Left hindlimb (tissue), 1 donor: ENCODE data around the gene MSLN.
A peak's percentile ranks its signal among the peaks of the same experiment; 100 is the strongest.
"Not testable (repeated sequence)": the region's sequence is repeated elsewhere in the genome, so short reads cannot be mapped to it uniquely, and the experiment has no call there.

Source experiments
- DNase-seq: peaks from one replicate; pipeline ENCODE4 v3.0.0-alpha.2; 2018

MSLN gene

GRCh38 chr16:735982-736453 lies 24.5 kb upstream of the MSLN start:
- DNase-seq = peak; percentile 8

GRCh38 chr16:736936-737481 lies 23.5 kb upstream of the MSLN start:
- peak; percentile 23 for DNase-seq

GRCh38 chr16:739560-740458 lies 20.7 kb upstream of the MSLN start:
- peak; percentile 19 for DNase-seq

GRCh38 chr16:740459-740763 lies 20.1 kb upstream of the MSLN start:
- DNase-seq = no peak

- DNase-seq = peak; percentile 88
Observed at GRCh38 chr16:740764-741505, 19.6 kb upstream of the MSLN start, which contains the start of gene CIAO3. Gene CIAO3, minus strand, starts transcription at chr16:740997. Its CDS starts 12 bp downstream, at chr16:740985.

GRCh38 chr16:741986-742629 lies 18.4 kb upstream of the MSLN start:
- peak; percentile 23 for DNase-seq

GRCh38 chr16:742894-743293 lies 17.6 kb upstream of the MSLN start:
- peak; percentile 2 for DNase-seq

GRCh38 chr16:743794-744500 lies 16.6 kb upstream of the MSLN start:
- DNase-seq = peak; percentile 30

- DNase-seq = peak; percentile 6
Observed at GRCh38 chr16:745739-746138, 14.8 kb upstream of the MSLN start.

GRCh38 chr16:746637-747036 lies 13.9 kb upstream of the MSLN start:
- DNase-seq = no peak

GRCh38 chr16:747978-748746 lies 12.4 kb upstream of the MSLN start:
- DNase-seq = peak; percentile 11

- DNase-seq = no peak
Observed at GRCh38 chr16:749010-749409, 11.5 kb upstream of the MSLN start.

GRCh38 chr16:750485-750884 lies 10.0 kb upstream of the MSLN start:
- DNase-seq = no peak

- peak; percentile 22 for DNase-seq
Observed at GRCh38 chr16:751152-752006, 9.2 kb upstream of the MSLN start.

- peak; percentile 5 for DNase-seq
Observed at GRCh38 chr16:752007-752312, 8.6 kb upstream of the MSLN start.

GRCh38 chr16:754121-754607 lies 6.4 kb upstream of the MSLN start:
- DNase-seq = not testable (repeated sequence)

- DNase-seq = peak; percentile 9
Observed at GRCh38 chr16:754656-755055, 5.9 kb upstream of the MSLN start.

GRCh38 chr16:756428-756827 lies 4.1 kb upstream of the MSLN start:
- DNase-seq = no peak

- peak; percentile 10 for DNase-seq
Observed at GRCh38 chr16:759110-759910, 1.2 kb upstream of the MSLN start.

GRCh38 chr16:760065-760464 lies 469 bp upstream of the MSLN start:
- DNase-seq = peak; percentile 5
